Activated B cell treated with CpG ODN at 0.5 μM for 24 hours (primary cell): ENCODE results near the gene MPHOSPH10. TPM values are rescaled to one million over a fixed set of nuclear protein-coding genes. Genes with fewer than 3 reads are reported as not detected.
"Not testable (repeated sequence)": the region's sequence is repeated elsewhere in the genome, so short reads cannot be mapped to it uniquely, and the experiment has no call there.

Source experiments
- ATAC-seq: fragments of 200-7000 bp; cut with Tn5 transposase; one replicate; pipeline ENCODE4 v1.10.0; 2021; ENCODE audit warnings: low read depth, mild to moderate bottlenecking, moderate library complexity
- CTCF ChIA-PET: fragments of 350-600 bp; sonication (Branson Sonifier 250); formaldehyde crosslinking; loops from one replicate; lab custom pipeline; 2021; ENCODE audit warnings: antibody characterized with exemption; lab: Charles Lee
- POLR2A ChIA-PET: fragments of 350-600 bp; sonication (Branson Sonifier 250); formaldehyde crosslinking; loops from one replicate; lab custom pipeline; 2021; ENCODE audit warnings: antibody characterized with exemption; lab: Charles Lee
- DNase-seq: peaks from one replicate; pipeline ENCODE4 v3.0.0; 2022
- H3K27ac Mint-ChIP-seq: one replicate; pipeline ENCODE4 v1.8.0; 2020; ENCODE audit warnings: mixed read lengths
- H3K27me3 Mint-ChIP-seq: one replicate; pipeline ENCODE4 v1.8.0; 2021; ENCODE audit warnings: mixed read lengths
- H3K36me3 Mint-ChIP-seq: one replicate; pipeline ENCODE4 v1.8.0; 2021; ENCODE audit warnings: low read depth, mixed read lengths
- H3K4me1 Mint-ChIP-seq: one replicate; pipeline ENCODE4 v1.8.0; 2021; ENCODE audit warnings: mixed read lengths
- H3K4me3 Mint-ChIP-seq: one replicate; pipeline ENCODE4 v1.8.0; 2020; ENCODE audit warnings: mild to moderate bottlenecking, mixed read lengths
- H3K9me3 Mint-ChIP-seq: one replicate; pipeline ENCODE4 v1.8.0; 2020; ENCODE audit warnings: mixed read lengths
- intact Hi-C: fragments of 100-400 bp; cut with micrococcal nuclease; formaldehyde crosslinking; loops from one replicate; pipeline ENCODE4 v1.15.1; 2024
- total RNA-seq: library from RNA; stranded (reverse); gene quantifications from 2 replicates; pipeline ENCODE4 v1.2.3, GENCODE V29; 2022
- TF ChIP-seq, protein P1 (sequence below): fragments of 200-600 bp; IDR thresholded peaks from one replicate; pipeline ENCODE4 v1.8.0; 2022; ENCODE audit warnings: antibody characterized with exemption, mild to moderate bottlenecking

The MPHOSPH10 gene
- total RNA-seq, 1 donor from 2014 or later, result 47.6 TPM

DNA sequence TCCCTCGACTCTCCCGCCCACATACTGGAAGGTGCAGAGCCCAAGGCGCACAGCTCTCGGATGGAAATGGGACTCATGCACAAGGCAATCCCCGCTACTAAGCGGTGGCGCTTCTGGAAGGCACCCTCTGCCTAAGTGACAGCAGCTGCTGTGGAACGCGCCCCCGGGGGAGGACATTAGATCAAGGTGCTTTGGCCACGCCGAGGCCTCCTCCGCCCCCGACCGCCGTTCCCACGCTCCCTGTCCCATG, 607 bp upstream of the MPHOSPH10 start:
- H3K9me3 Mint-ChIP-seq, result no peaks in the 10 kb centered on the region
- ATAC-seq, result peak; percentile 43
- POLR2A ChIA-PET, result interaction anchor here (0.9 to 4.9 kb wide), 7 partner anchors 52 to 202 kb away, joined by 3 to 170 read pairs (median 7); partner anchors contain the start of genes NAGK, PAIP2B and ZNF638
- peaks cover 17% of the 10 kb centered on the region for H3K4me1 Mint-ChIP-seq
- TF ChIP-seq, protein P1, sequence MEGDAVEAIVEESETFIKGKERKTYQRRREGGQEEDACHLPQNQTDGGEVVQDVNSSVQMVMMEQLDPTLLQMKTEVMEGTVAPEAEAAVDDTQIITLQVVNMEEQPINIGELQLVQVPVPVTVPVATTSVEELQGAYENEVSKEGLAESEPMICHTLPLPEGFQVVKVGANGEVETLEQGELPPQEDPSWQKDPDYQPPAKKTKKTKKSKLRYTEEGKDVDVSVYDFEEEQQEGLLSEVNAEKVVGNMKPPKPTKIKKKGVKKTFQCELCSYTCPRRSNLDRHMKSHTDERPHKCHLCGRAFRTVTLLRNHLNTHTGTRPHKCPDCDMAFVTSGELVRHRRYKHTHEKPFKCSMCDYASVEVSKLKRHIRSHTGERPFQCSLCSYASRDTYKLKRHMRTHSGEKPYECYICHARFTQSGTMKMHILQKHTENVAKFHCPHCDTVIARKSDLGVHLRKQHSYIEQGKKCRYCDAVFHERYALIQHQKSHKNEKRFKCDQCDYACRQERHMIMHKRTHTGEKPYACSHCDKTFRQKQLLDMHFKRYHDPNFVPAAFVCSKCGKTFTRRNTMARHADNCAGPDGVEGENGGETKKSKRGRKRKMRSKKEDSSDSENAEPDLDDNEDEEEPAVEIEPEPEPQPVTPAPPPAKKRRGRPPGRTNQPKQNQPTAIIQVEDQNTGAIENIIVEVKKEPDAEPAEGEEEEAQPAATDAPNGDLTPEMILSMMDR, result no peak
- DNase-seq, result no peak
- peaks cover 15% of the 10 kb centered on the region for H3K36me3 Mint-ChIP-seq
- no peaks in the 10 kb centered on the region for H3K27me3 Mint-ChIP-seq
- CTCF ChIA-PET, result interaction anchor here (1.1 to 3.9 kb wide), 4 partner anchors 29 to 163 kb away, joined by 3 to 26 read pairs (median 6); partner anchors contain the start of gene NAGK
- no peak overlapping the region for H3K27ac Mint-ChIP-seq
- no peak overlapping the region for H3K4me3 Mint-ChIP-seq
- intact Hi-C loops, result loop anchor here (1.0 to 5.0 kb wide), 10 partner anchors 58 to 1942 kb away; partner anchors contain the start of genes AAK1, NAGK, PAIP2B and SFXN5

- Mint-ChIP-seq H3K9me3 (no peaks in the 10 kb centered on the region), H3K4me1 (peaks cover 17% of the 10 kb centered on the region), H3K4me3 (no peak overlapping the region), H3K27me3 (no peaks in the 10 kb centered on the region), H3K36me3 (peaks cover 22% of the 10 kb centered on the region), H3K27ac (no peak overlapping the region)
- intact Hi-C loops, result loop anchor here (1.0 to 5.0 kb wide), 10 partner anchors 59 to 1941 kb away; partner anchors contain the start of genes AAK1, NAGK, PAIP2B and SFXN5
- no peak for ATAC-seq
- CTCF ChIA-PET, result interaction anchor here (1.1 to 3.9 kb wide), 3 partner anchors 17 to 60 kb away, joined by 3 to 26 read pairs (median 5); no protein-coding TSS in a partner anchor
- no peak for DNase-seq
- POLR2A ChIA-PET, result interaction anchor here (0.6 to 4.9 kb wide), 9 partner anchors 9 to 1701 kb away, joined by 3 to 170 read pairs (median 5); partner anchors contain the start of genes AAK1, NAGK, PAIP2B and ZNF638
- TF ChIP-seq, protein P1, result no peak
These were observed 441 bp downstream of the MPHOSPH10 start for GRCh38 chr2:71130905-71131244.

DNA sequence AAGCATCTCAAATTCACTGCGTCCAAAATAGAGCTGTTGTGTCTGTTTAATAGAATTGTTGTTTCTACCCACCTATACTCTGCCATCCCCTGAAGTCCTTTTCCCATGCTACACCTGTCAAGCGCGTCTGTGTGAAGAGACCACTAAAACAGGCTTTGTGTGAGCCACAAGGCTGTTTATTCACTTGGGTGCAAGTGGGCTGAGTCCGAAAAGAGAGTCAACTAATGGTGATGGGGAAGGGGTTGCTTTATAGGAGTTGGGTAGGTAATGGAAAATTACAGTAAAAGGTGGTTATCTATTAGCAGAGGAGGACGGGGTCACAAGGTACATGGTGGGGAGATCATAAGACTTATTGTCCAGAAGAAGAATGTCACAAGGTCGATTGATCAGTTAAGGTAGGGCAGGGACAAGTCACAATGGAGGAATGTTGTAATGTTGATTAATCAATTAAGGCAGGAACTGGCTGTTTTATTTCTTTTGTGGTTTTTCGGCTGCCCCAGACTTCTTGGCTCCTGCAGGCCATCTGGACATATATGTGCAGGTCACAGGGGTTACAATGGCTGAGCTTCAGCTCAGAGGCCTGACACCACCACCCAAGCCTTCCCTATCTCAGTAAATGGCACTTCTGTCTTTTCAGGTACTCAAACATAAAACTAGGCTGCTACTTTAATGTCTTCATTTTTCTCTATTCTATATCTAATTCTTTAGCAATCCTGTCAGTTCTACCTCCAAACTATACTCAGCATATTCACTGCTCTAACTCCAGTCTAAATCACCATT, 1.1 kb downstream of the MPHOSPH10 start:
- DNase-seq, H3K9me3 Mint-ChIP-seq, ATAC-seq, H3K27me3 Mint-ChIP-seq, H3K27ac Mint-ChIP-seq, H3K4me3 Mint-ChIP-seq: not testable (repeated sequence)
- POLR2A ChIA-PET, result interaction anchor here (1.3 to 4.9 kb wide), 6 partner anchors 8 to 200 kb away, joined by 3 to 170 read pairs (median 10); partner anchors contain the start of genes NAGK, PAIP2B and ZNF638
- intact Hi-C loops, result loop anchor here (2.0 to 5.0 kb wide), 2 partner anchors 1489 to 1941 kb away; partner anchors contain the start of genes AAK1 and SFXN5
- Mint-ChIP-seq H3K4me1 (peaks cover 17% of the 10 kb centered on the region), H3K36me3 (peaks cover 28% of the 10 kb centered on the region)
- CTCF ChIA-PET, result interaction anchor here (1.1 to 3.9 kb wide), 2 partner anchors 18 to 60 kb away, joined by 3 to 26 read pairs; no protein-coding TSS in a partner anchor

- TF ChIP-seq, protein P1, result no peak
- no peak overlapping the region for H3K4me3 Mint-ChIP-seq
- no peak for DNase-seq
- intact Hi-C loops, result loop anchor here (5.0 kb wide), 1 partner anchor 1939 kb away; the partner anchor contains the start of gene SFXN5
- peaks cover 42% of the 10 kb centered on the region for H3K36me3 Mint-ChIP-seq
- H3K4me1 Mint-ChIP-seq, result peaks cover 12% of the 10 kb centered on the region
- ATAC-seq, result no peak
- H3K27ac Mint-ChIP-seq, result no peak overlapping the region
- H3K9me3 Mint-ChIP-seq, result no peaks in the 10 kb centered on the region
- no peaks in the 10 kb centered on the region for H3K27me3 Mint-ChIP-seq
- ChIA-PET POLR2A (interaction anchor here (1.4 kb wide), 1 partner anchor 65 kb away, joined by 5 read pairs; the partner anchor contains the start of gene NAGK), CTCF (no interaction called here)
These were observed 3.2 kb downstream of the MPHOSPH10 start for GRCh38 chr2:71133603-71134002.

- intact Hi-C loops, result no loop called here
- TF ChIP-seq, protein P1, result no peak
- H3K27me3 Mint-ChIP-seq, result no peaks in the 10 kb centered on the region
- DNase-seq, result no peak
- no peak for ATAC-seq
- ChIA-PET POLR2A (interaction anchor here (0.7 kb wide), 1 partner anchor 15 kb away, joined by 5 read pairs; no protein-coding TSS in a partner anchor), CTCF (no interaction called here)
- peaks cover 57% of the 10 kb centered on the region for H3K36me3 Mint-ChIP-seq
- no peaks in the 10 kb centered on the region for H3K4me1 Mint-ChIP-seq
- H3K27ac Mint-ChIP-seq, result no peak overlapping the region
- H3K9me3 Mint-ChIP-seq, result no peaks in the 10 kb centered on the region
- no peak overlapping the region for H3K4me3 Mint-ChIP-seq
These were observed 5.7 kb downstream of the MPHOSPH10 start for GRCh38 chr2:71136174-71136573.
